Neural progenitor cell (in vitro differentiated cells): ENCODE data around the gene SHE. TPM values are rescaled to one million over a fixed set of nuclear protein-coding genes. Genes with fewer than 3 reads are reported as not detected.

Source experiments
- DNase-seq: peaks from one replicate; pipeline ENCODE4 v3.0.0-alpha.2; 2016; ENCODE audit warnings: low spot score
- H2AFZ ChIP-seq: fragments of 200-600 bp; sonication (generic); replicated peaks from 2 replicates; pipeline ENCODE4 v1.6.1; 2016; ENCODE audit warnings: antibody characterized with exemption
- H3F3A ChIP-seq: fragments of 200-600 bp; sonication (generic); 2 replicates; pipeline ENCODE4 v1.6.1; 2016; ENCODE audit warnings: antibody characterized with exemption, low read depth
- H3K27ac ChIP-seq: fragments of 200-600 bp; sonication (generic); 2 replicates; pipeline ENCODE4 v1.5.1; 2016; ENCODE audit warnings: mild to moderate bottlenecking
- H3K27me3 ChIP-seq: fragments of 200-600 bp; sonication (generic); 2 replicates; pipeline ENCODE4 v1.6.1; 2016; ENCODE audit warnings: mild to moderate bottlenecking, moderate library complexity
- H3K36me3 ChIP-seq: fragments of 200-600 bp; sonication (generic); 2 replicates; pipeline ENCODE4 v1.5.1; 2016
- H3K4me1 ChIP-seq: fragments of 200-600 bp; sonication (generic); 2 replicates; pipeline ENCODE4 v1.6.1; 2016; ENCODE audit warnings: mixed run types
- H3K4me2 ChIP-seq: fragments of 200-600 bp; sonication (generic); 2 replicates; pipeline ENCODE4 v1.6.1; 2016
- H3K4me3 ChIP-seq: fragments of 200-600 bp; sonication (generic); 2 replicates; pipeline ENCODE4 v1.5.1; 2016
- H3K79me2 ChIP-seq: fragments of 200-600 bp; sonication (generic); 2 replicates; pipeline ENCODE4 v1.6.1; 2016; ENCODE audit warnings: low read depth
- H3K9ac ChIP-seq: fragments of 200-600 bp; sonication (generic); 2 replicates; pipeline ENCODE4 v1.6.1; 2016
- H3K9me3 ChIP-seq: fragments of 200-600 bp; sonication (generic); 2 replicates; pipeline ENCODE4 v1.5.1; 2016; ENCODE audit warnings: low read depth
- H4K20me1 ChIP-seq: fragments of 200-600 bp; sonication (generic); 2 replicates; pipeline ENCODE4 v1.6.1; 2016; ENCODE audit warnings: low read depth
- H3K27ac Mint-ChIP-seq: 3 replicates; pipeline ENCODE4 v1.8.0; 2021; ENCODE audit warnings: mixed read lengths
- H3K27me3 Mint-ChIP-seq: 2 replicates; pipeline ENCODE4 v1.8.0; 2022; ENCODE audit warnings: low read depth, mild to moderate bottlenecking, inconsistent platforms, moderate library complexity, mixed read lengths; ENCODE audit not compliant: insufficient read depth
- H3K36me3 Mint-ChIP-seq: 3 replicates; pipeline ENCODE4 v1.8.0; 2021; ENCODE audit warnings: mixed read lengths
- H3K4me1 Mint-ChIP-seq: 3 replicates; pipeline ENCODE4 v1.8.0; 2021; ENCODE audit warnings: mixed read lengths
- H3K4me3 Mint-ChIP-seq: 3 replicates; pipeline ENCODE4 v1.8.0; 2021; ENCODE audit warnings: mild to moderate bottlenecking, moderate library complexity, mixed read lengths
- H3K9me3 Mint-ChIP-seq: 3 replicates; pipeline ENCODE4 v1.8.0; 2020; ENCODE audit warnings: mixed read lengths
- EZH2 ChIP-seq: fragments of 200-600 bp; sonication (generic); IDR thresholded peaks from 2 replicates; pipeline ENCODE4 v1.6.1; 2017; ENCODE audit warnings: antibody characterized with exemption, mild to moderate bottlenecking, moderate library complexity
- EZH2phosphoT487 ChIP-seq: fragments of 200-600 bp; sonication (generic); IDR thresholded peaks from 2 replicates; pipeline ENCODE4 v1.6.1; 2017; ENCODE audit warnings: antibody characterized with exemption
- total RNA-seq: library from RNA; depleted of rRNA; stranded (reverse); fragments of >200 nt; gene quantifications from 2 replicates; pipeline ENCODE4 v1.2.3, GENCODE V29; 2015; ENCODE audit warnings: low replicate concordance
- TF ChIP-seq, protein P1 (sequence below): fragments of 200-600 bp; sonication (generic); IDR thresholded peaks from 2 replicates; pipeline ENCODE4 v1.5.1; 2017; ENCODE audit warnings: antibody characterized with exemption, mild to moderate bottlenecking

Gene SHE
- total RNA-seq, 1 donor from 2014 or later, result 0.04 TPM

GRCh38 chr1:154471304-154471703 is 30.9 kb downstream of the SHE start:
- H3K4me3 ChIP-seq, result no peak overlapping the region
- DNase-seq, result no peak
- H3K27ac ChIP-seq, result no peak overlapping the region
- H3K36me3 ChIP-seq, result no peaks in the 10 kb centered on the region
- H4K20me1 ChIP-seq, result no peaks in the 10 kb centered on the region
- H3K27me3 Mint-ChIP-seq, result peaks cover 8% of the 10 kb centered on the region
- no peak overlapping the region for H3K4me2 ChIP-seq
- no peaks in the 10 kb centered on the region for H3K36me3 Mint-ChIP-seq
- no peak overlapping the region for H3K4me3 Mint-ChIP-seq
- no peak overlapping the region for H3K9ac ChIP-seq
- H3K27me3 ChIP-seq, result no peaks in the 10 kb centered on the region
- no peak overlapping the region for H3K27ac Mint-ChIP-seq
- H3K9me3 ChIP-seq, result no peaks in the 10 kb centered on the region
- H3K4me1 ChIP-seq, result no peaks in the 10 kb centered on the region
- no peak for TF ChIP-seq EZH2phosphoT487
- TF ChIP-seq EZH2, result no peak
- TF ChIP-seq, protein P1, sequence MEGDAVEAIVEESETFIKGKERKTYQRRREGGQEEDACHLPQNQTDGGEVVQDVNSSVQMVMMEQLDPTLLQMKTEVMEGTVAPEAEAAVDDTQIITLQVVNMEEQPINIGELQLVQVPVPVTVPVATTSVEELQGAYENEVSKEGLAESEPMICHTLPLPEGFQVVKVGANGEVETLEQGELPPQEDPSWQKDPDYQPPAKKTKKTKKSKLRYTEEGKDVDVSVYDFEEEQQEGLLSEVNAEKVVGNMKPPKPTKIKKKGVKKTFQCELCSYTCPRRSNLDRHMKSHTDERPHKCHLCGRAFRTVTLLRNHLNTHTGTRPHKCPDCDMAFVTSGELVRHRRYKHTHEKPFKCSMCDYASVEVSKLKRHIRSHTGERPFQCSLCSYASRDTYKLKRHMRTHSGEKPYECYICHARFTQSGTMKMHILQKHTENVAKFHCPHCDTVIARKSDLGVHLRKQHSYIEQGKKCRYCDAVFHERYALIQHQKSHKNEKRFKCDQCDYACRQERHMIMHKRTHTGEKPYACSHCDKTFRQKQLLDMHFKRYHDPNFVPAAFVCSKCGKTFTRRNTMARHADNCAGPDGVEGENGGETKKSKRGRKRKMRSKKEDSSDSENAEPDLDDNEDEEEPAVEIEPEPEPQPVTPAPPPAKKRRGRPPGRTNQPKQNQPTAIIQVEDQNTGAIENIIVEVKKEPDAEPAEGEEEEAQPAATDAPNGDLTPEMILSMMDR, result no peak
- H3K4me1 Mint-ChIP-seq, result peaks cover 20% of the 10 kb centered on the region
- no peaks in the 10 kb centered on the region for H3K79me2 ChIP-seq
- no peak overlapping the region for H2AFZ ChIP-seq
- H3F3A ChIP-seq, result no peaks in the 10 kb centered on the region
- no peaks in the 10 kb centered on the region for H3K9me3 Mint-ChIP-seq

GRCh38 chr1:154469844-154470560 is 32.2 kb downstream of the SHE start:
- no peaks in the 10 kb centered on the region for H3K27me3 ChIP-seq
- no peaks in the 10 kb centered on the region for H3F3A ChIP-seq
- H3K36me3 ChIP-seq, result no peaks in the 10 kb centered on the region
- peaks cover 25% of the 10 kb centered on the region for H3K4me1 Mint-ChIP-seq
- no peaks in the 10 kb centered on the region for H4K20me1 ChIP-seq
- no peaks in the 10 kb centered on the region for H3K36me3 Mint-ChIP-seq
- no peak overlapping the region for H3K27ac Mint-ChIP-seq
- H3K9me3 ChIP-seq, result no peaks in the 10 kb centered on the region
- H3K4me2 ChIP-seq, result no peak overlapping the region
- H3K4me1 ChIP-seq, result peaks cover 6% of the 10 kb centered on the region
- H3K27me3 Mint-ChIP-seq, result peaks cover 9% of the 10 kb centered on the region
- TF ChIP-seq EZH2 (no peak), EZH2phosphoT487 (no peak)
- TF ChIP-seq, protein P1, result no peak
- H3K79me2 ChIP-seq, result no peaks in the 10 kb centered on the region
- no peak overlapping the region for H3K4me3 Mint-ChIP-seq
- H3K4me3 ChIP-seq, result no peak overlapping the region
- DNase-seq, result no peak
- H3K9ac ChIP-seq, result no peak overlapping the region
- no peak overlapping the region for H3K27ac ChIP-seq
- no peaks in the 10 kb centered on the region for H3K9me3 Mint-ChIP-seq
- H2AFZ ChIP-seq, result no peak overlapping the region

- Mint-ChIP-seq H3K4me1 (peaks cover 25% of the 10 kb centered on the region), H3K27me3 (peaks cover 9% of the 10 kb centered on the region), H3K4me3 (no peak overlapping the region), H3K36me3 (no peaks in the 10 kb centered on the region), H3K9me3 (no peaks in the 10 kb centered on the region), H3K27ac (peak overlapping the region; percentile 79)
- Histone ChIP-seq H3K9me3 (no peaks in the 10 kb centered on the region), H3K4me3 (no peak overlapping the region), H2AFZ (peak overlapping the region; percentile 31), H3F3A (no peaks in the 10 kb centered on the region), H3K27ac (no peak overlapping the region), H3K27me3 (no peaks in the 10 kb centered on the region), H3K4me1 (peaks cover 6% of the 10 kb centered on the region), H3K9ac (no peak overlapping the region), H4K20me1 (no peaks in the 10 kb centered on the region), H3K36me3 (no peaks in the 10 kb centered on the region), H3K79me2 (no peaks in the 10 kb centered on the region), H3K4me2 (no peak overlapping the region)
- TF ChIP-seq, protein P1, result no peak
- TF ChIP-seq EZH2, result no peak
- TF ChIP-seq EZH2phosphoT487, result no peak
- DNase-seq, result no peak
Observed at GRCh38 chr1:154468535-154469250, 33.5 kb downstream of the SHE start.
